Iris pigment epithelial cell (primary cell): ENCODE data around the gene CCR4.
"Not testable (repeated sequence)": the region's sequence is repeated elsewhere in the genome, so short reads cannot be mapped to it uniquely, and the experiment has no call there.

Source experiments
- DNase-seq: peaks from one replicate; pipeline ENCODE4 v3.0.0-alpha.2; 2011; ENCODE audit warnings: low read depth

CCR4 gene

DNA sequence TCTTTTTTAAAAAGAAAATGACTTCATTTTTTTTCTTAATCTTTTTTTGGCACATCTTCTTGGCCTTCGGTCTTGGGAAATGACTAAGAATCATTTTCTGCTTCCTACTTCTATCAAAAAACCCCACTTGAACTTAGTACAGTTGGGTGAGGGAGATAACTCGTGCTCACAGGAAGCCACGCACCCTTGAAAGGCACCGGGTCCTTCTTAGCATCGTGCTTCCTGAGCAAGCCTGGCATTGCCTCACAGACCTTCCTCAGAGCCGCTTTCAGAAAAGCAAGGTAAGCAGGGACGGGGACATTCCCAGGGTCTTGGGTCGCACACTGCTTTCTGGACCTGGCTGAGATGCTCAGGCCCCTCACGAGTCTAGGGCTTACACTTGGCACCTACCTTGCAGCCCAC is at the start of gene CCR4:
Gene CCR4 (plus strand): TSS at position 235 of the 402 bp plus-strand sequence. CDS start 1,779 bp downstream, outside the sequence.
- no peak for DNase-seq

DNA sequence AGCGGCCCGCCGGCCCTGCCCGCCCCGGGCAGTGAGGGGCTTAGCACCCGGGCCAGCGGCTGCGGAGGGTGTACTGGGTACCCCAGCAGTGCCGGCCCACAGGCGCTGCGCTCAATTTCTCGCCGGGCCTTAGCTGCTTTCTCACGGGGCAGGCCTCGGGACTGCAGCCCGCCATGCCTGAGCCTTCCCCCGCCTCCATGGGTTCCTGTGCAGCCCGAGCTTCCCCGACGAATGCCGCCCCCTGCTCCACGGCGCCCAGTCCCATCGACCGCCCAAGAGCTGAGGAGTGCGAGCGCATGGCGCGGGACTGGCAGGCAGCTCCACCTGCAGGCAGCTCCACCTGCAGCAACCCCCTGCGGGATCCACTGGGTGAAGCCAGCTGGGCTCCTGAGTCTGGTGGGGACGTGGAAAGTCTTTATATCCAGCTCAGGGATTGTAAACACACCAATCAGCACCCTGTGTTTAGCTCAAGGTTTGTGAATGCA is 48.5 kb upstream of the CCR4 start:
- DNase-seq, result peak; percentile 4

DNA sequence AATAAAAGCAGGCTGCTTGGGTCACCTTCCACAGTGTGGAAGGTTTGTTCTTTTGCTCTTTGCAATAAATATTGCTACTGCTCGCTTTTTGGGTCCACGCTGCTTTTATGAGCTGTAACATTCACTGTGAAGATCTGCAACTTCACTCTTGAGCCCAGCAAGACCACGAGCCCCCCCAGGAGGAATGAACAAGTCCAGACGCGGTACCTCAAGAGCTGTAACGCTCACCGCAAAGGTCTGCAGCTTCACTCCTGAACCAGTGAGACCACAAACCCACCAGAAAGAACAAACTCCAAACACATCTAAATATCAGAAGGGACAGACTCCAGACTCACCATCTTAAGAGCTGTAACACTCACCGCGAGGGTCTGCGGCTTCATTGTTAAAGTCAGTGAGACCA is 47.5 kb upstream of the CCR4 start:
- DNase-seq, result no peak

DNA sequence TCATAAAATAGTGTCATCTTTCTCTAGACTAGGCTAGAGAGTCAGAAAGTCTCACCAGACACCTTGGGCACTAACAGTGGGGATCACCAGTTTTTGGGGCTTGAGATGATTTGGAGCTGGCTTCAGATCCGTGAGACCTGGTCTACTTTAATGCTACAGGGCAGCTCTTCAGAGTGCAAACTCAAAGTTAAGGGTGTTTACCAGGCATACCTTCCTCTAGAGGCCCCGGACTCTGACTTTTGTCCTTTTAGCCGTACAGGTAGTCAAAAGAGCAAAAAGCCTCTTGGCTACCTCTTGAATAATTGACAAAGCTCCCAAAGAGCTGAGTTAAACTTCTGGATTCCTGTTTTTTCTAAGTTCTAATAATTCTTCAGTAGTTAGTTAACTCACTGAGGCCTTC is 41.4 kb upstream of the CCR4 start:
- DNase-seq, result no peak

DNA sequence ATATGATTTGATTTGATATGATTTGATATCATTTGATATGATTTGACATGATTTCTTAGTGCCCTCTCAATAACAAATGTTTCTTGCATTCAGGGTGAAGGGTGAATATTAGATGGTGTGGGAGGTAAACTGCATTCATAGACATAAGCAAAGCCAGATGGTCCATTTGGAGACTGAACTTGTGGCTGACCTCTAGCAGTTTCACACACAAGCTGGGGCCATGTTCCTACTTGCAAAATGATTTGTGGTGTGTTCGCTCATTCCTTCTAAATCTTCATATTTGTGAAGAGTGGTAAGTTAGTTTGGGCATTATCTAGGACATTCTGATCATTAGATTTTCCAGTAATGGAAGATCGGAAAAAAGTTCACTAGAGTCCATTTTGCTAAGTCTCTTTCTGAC is 40.5 kb upstream of the CCR4 start:
- DNase-seq, result peak; percentile 55

DNA sequence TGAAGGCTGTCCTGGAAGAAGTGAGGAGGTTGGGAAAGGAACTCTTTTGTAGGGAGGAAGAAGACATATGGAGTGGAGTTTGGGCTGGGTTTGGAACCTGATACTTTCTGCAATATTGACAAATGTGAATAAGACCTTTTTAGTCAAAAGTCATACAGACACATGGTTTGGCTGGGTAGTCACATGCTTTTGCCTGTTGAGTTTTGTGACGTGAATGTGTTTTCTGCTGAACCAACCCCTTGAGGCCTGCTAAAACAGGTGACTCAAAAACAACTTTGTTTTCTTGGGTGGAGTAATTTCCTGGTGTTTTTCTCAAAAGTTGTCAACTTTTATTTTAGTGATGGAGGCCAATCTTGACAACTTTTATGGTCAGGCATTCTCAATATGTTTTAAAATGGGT is 39.4 kb upstream of the CCR4 start:
- no peak for DNase-seq

DNA sequence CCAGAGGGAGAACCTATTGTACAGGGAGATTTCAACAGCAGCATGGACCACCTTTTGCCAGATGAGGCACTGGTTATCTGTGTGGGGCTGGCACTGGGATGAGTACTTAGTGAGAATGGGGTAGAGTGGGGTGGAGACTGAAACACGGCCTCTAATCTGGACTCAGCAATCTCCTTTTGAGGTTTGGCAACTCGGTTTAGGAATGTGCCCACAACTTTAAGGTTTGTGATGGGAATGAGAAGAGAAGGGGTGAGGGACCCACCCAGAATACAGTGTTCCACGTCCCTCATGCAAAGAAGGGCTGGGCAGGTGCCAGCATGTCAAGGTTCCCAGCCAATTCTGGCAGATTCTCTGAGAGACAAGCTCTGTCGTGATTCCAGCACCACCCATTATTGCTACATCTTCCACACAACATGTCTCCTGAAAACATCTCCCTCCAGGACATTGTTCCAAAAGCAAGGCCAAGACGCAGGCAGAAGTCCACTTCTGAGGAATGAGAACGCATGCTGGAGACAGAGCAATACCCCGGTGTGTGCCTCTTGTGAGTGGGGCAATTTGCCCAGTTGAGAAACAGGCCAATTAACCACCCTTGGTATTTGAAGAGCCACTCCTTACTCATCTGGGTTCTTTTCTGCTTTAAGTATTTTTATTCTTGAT is 37.5 kb upstream of the CCR4 start:
- peak; percentile 14 for DNase-seq

DNA sequence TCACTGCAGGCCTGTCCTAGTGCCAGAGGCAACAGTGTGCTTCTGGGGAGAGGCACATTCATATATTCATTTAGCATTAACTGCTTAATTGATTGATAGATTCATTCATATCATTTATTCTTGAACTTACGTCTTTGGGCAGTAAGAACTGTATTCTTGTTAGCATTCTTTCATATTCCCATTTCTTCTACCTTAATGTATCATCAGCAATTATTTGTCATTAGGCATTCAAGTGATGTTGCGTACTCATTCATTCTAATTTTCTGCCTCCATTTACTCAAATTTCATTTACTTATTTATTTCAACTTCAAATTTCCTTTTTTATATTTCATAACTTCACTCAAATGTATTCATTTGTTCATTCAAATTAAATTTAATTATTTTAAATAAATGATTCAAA is 31.5 kb upstream of the CCR4 start:
- no peak for DNase-seq

DNA sequence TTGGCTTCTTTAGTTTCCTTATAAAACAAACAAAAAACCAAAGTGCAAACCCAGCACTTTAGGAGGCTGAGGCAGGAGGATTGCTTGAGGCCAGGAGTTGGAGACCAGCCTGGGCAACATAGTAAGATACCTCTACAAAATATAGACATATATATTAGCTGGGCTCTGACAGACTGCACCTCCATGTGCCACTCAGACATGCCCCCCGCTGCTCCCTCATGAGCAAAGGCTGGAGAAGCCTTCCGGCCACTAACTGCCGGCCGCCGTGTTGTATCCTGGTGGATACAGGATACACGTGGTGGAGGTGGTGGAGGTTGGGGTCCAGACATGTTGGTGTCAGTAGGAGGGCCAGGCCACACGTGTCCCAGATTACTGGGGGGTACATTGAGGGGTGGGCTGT is 29.4 kb upstream of the CCR4 start:
- DNase-seq, result no peak

DNA sequence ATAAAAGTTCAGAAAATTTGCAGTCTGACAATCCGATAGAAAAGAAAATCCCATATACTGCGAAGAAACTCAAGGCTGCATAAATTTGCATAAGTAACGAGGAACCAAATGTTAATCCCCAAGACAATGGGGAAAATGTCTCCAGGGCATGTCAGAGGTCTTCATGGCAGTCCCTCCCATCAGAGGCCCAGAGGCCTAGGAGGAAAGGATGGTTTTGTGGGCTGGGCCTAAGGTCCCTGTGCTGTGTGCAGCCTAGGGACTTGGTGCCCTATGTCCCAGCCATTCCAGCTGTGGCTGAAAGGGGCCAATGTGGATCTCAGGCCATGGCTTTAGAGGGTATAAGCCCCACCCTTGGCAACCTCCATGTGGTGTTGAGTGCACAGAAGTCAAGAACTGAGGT is 21.3 kb upstream of the CCR4 start:
- DNase-seq, result no peak

DNA sequence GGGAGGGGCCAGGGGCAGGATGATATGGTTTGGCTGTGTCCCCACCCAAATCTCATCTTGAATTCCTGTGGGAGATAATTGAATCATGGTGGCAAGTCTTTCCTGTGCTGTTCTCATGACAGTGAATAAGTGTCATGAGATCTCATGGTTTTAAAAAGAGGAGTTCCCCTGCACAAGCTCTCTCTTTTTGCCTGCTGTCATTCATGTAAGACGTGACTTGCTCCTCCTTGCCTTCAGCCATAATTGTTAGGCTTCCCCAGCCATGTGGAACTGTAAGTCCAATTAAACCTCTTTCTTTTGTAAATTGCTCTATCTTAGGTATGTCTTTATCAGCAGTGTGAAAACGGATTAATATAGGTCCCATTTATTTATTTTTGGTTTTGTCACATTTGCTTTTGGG is 20.2 kb upstream of the CCR4 start:
- DNase-seq, result not testable (repeated sequence)

DNA sequence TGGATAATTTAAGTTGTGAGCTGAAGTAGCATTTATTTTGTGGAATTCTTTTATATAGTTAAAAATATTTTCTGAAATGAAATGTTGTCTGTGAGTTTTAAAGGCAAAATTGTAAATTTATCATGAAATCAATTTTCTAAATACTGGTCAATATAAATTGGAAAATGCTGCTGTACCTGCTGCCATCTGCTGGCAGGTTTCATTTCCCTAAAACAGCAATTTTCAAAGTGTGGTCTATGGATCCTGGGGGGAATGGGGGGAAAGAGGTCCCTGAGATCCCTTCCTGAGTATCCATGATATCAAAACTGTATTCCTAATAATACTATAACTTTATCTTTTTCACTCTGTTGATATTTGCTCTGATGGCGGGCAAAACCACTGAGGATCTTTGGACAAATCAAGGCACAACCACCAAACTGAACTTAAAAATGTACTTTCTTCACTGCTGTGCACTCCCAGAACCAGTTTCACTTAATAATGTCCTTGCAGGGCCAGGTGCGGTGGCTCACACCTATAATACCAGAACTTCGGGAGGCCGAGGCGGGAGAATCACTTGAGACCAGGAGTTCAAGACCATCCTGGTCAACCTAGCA is 17.2 kb upstream of the CCR4 start:
- peak; percentile 9 for DNase-seq

DNA sequence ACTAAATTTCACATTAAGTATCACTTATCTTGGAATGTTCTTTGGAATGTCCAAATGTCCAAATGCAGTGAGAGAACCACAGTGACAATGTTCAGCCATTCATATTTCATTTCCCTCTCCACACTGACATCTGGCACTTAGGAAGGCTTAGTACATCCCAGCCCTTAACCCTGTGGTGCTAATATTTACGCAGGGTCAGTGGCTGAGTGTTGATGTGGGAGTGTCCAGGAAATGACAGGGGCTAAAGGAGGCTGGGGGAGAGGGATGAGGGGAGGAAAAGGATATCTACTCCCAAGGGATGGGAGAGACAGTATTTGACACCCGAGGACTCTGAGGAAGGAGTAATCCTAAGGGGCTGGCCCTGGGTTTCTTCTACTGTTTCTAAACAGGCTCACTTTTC is 14.1 kb upstream of the CCR4 start:
- DNase-seq, result no peak

DNA sequence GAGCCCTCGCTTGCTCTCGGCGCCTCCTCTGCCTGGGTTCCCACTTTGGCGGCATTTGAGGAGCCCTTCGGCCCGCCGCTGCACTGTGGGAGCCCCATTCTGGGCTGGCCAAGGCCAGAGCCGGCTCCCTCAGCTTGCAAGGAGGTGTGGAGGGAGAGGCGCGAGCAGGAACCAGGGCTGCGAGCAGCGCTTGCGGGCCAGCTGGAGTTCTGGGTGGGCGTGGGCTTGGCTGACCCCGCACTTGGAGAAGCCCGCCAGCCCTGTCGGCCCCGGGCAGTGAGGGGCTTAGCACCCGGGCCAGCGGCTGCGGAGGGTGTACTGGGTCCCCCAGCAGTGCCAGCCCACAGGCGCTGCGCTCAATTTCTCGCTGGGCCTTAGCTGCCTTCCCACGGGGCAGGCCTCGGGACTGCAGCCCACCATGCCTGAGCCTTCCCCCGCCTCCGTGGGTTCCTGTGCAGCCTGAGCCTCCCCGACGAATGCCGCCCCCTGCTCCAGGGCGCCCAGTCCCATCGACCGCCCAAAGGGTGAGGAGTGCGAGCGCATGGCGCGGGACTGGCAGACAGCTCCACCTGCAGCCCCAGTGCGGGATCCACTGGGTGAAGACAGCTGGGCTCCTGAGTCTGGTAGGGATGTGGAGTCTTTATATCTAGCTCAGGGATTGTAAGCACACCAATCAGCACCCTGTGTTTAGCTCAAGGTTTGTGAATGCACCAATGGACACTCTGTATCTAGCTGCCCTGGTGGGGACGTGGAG is 11.7 kb upstream of the CCR4 start:
- not testable (repeated sequence) for DNase-seq

DNA sequence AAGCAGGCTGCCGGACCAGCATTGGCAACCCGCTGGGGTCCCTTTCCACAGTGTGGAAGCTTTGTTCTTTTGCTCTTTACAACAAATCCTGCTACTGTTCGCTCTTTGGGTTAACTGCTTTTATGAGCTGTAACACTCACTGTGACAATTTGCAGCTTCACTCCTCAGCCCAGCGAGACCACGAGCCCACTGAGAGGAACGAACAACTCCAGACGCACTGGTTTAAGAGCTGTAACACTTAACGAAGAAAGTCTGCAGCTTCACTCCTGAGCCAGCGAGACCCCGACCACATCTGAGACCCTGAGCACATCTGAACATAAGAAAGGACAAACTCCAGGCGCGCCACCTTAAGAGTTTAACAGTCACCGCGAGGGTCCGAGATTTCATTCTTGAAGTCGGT is 10.7 kb upstream of the CCR4 start:
- no peak for DNase-seq

DNA sequence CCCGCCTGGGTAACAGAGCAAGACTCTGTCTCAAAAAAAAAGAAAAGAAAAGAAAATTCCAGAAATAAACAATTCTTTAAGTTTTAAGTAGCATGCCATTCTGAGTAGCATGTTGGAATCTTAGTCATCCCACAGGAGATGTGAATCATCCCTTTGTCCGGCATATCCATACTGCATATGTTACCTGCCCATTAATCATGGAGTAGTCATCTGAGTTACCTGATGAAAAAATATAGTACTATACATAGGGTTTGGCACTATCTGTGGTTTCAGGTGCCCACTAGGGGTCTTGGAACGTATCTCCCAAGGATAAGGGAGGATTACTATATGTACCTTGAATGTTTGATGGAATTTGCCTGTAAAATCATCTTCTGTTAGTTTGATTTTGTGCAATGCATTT is 6.3 kb upstream of the CCR4 start:
- peak; percentile 39 for DNase-seq

DNA sequence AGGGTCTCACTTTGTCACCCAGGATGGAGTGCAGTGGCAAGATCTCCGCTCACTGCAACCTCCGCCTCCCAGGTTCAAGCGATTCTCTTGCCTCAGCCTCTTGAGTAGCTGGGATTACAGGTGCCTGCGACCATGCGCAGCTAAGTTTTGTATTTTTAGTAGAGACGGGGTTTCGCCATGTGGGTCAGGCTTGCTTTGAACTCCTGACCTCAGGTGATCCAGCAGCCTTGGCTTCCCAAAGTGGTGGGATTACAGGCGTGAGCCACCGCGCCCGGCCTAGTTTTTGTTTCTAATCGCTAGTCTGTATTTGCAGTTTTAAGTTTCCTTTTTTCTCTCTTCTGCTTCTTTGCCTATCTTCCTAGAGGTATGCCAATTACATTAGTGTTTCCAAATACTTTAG is 5.8 kb upstream of the CCR4 start:
- not testable (repeated sequence) for DNase-seq

DNA sequence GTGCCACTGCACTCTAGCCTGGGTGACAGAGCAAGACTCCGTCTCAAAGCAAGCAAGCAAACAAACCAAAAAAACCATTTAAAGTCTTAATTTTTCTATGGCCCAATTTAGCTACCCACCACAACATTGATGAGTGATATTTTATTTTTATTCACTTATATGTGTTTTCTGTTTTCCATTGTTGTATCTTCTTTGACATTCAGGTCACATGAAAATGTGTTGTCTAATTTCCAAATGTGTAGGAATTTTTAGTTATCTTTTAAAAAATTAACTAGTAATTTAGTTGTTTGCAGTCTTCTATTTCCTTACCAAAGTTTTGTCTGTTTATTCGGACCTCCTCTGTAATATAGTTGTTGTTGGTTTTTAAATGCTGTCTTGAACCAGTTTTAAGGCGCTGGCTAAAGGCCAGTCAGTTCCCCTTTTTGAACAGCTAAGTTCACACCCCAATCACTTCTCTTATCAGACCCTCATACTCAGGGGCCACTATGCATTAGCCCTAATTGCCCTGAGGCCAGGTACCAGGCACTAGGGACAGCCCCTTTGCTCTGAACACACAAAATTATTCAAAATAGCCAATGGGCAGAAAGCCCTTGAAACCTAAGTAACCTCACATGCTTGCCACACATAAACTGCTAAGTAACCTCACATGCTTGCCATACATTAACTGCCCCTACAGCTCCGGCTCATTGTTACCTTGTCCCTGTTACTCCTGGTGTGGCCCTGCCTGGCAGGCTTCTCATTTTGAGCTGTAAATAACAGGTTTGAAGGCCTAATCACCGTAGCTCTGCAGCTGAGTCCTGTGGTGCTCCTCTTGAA is 4.3 kb upstream of the CCR4 start:
- DNase-seq, result no peak

DNA sequence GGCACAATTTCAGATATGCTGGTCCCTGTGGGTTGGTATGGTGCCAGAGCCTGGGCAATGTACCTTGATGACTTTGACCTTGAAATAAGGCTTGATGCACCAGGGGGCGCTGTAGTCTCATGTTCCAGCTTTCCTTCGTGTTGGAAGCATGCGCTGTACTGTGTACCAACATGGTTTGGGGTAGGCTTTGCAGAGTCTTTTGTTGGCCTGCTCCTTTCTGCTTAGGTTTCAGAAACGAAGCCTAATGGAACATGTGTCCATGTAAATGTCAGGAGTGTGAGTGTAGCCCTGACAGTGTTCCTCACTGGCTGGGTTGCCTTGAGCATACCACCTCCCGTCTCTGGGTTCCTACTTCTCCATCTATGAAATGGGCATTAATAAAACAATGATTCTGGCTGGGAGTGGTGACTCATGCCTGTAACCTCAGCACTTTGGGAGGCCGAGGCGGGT is 3.6 kb upstream of the CCR4 start:
- DNase-seq, result peak; percentile 76

DNA sequence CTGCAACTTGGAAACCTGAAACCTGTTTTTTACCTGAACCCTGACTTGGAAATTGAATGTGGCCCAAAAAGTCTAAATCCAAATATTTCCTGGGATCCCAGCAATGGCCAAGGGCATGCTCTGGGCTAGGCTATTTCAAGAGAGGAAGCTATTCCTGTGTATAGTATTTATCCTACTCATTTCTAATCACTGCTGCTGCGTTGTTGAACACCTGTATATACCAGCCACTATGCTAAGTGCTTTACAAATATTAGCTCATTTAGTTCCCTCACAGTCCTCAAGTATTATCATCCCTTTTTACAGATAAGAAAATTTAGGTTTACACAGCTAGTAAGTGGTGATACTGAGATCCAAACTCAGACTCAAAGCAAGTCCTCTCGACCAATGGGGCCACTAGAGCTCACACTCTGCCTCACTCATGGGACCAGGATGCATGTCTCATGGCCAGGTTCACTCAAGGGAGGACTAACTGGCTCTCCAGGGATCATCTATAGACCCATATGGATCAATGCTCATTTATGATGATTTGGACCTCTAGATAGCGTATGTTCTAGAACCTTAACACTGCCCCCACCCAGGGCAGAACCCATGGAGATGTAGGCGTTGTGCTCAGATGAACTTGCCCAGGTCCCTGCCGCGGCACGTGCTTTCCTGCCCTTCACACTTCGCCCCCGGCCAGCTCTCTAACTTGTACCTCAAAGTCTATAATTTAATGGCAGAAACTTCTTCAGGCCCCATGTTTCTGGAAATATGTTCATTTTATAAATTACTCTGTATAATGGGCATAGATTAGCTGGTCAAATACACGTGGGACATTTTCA is 2.6 kb upstream of the CCR4 start:
- no peak for DNase-seq

DNA sequence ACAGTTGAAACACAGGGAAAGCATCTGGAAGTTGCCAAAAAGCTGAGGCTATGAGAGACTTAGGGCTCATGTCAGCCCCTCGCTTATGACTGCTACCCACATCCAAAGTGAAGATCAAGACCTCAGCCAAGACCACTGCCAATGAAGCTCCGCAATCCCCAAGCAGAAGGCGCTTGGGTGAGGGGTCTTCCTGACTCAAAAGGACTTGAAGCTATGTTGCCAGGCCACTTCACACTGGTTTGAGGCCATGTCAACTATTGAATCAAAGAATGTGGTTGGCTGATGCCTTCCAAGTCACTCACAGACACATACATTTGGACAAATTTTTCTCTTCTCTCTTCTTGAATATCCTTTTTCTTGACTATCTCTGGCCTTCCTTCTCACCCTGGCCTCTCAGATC is 928 bp upstream of the CCR4 start:
- DNase-seq, result no peak
